Osteocyte (in vitro differentiated cells): Measurements from ENCODE around the gene KCNQ4. TPM values are rescaled to one million over a fixed set of nuclear protein-coding genes. Genes with fewer than 3 reads are reported as not detected.

Experiments used
- DNase-seq: peaks from one replicate; pipeline ENCODE4 v3.0.0; 2021; ENCODE audit warnings: mixed read lengths; ENCODE audit not compliant: unreplicated experiment; ENCODE audit errors: extremely low spot score
- H3K27ac Mint-ChIP-seq: one replicate; pipeline ENCODE4 v1.8.0; 2021; ENCODE audit warnings: mild to moderate bottlenecking, mixed read lengths; ENCODE audit not compliant: unreplicated experiment
- H3K27me3 Mint-ChIP-seq: one replicate; pipeline ENCODE4 v1.8.0; 2021; ENCODE audit warnings: mixed read lengths; ENCODE audit not compliant: unreplicated experiment
- H3K36me3 Mint-ChIP-seq: one replicate; pipeline ENCODE4 v1.8.0; 2021; ENCODE audit warnings: mixed read lengths; ENCODE audit not compliant: unreplicated experiment
- H3K4me1 Mint-ChIP-seq: one replicate; pipeline ENCODE4 v1.8.0; 2021; ENCODE audit warnings: mixed read lengths; ENCODE audit not compliant: unreplicated experiment
- H3K4me3 Mint-ChIP-seq: one replicate; pipeline ENCODE4 v1.8.0; 2021; ENCODE audit warnings: mild to moderate bottlenecking, moderate library complexity, mixed read lengths; ENCODE audit not compliant: unreplicated experiment
- H3K9me3 Mint-ChIP-seq: one replicate; pipeline ENCODE4 v1.8.0; 2021; ENCODE audit warnings: mixed read lengths; ENCODE audit not compliant: unreplicated experiment
- CTCF ChIP-seq: fragments of 200-600 bp; sonication (generic); IDR thresholded peaks from 2 replicates; pipeline ENCODE4 v1.5.0; 2021; ENCODE audit warnings: antibody characterized with exemption, mild to moderate bottlenecking, moderate library complexity
- total RNA-seq: library from RNA; stranded (reverse); gene quantifications from 2 replicates; pipeline ENCODE4 v1.2.1, GENCODE V29; 2021

KCNQ4 gene
- total RNA-seq, 1 donor from 2014 or later: 0.51 TPM

- DNase-seq: no peak
- Mint-ChIP-seq H3K27ac (no peak overlapping the region), H3K4me3 (no peak overlapping the region), H3K36me3 (no peaks in the 10 kb centered on the region), H3K27me3 (no peaks in the 10 kb centered on the region), H3K4me1 (peaks cover 13% of the 10 kb centered on the region), H3K9me3 (no peaks in the 10 kb centered on the region)
- TF ChIP-seq CTCF: peak; percentile 43
Measured at GRCh38 chr1:40855513-40855912, 71.9 kb downstream of the KCNQ4 start.

- Mint-ChIP-seq H3K4me3 (no peak overlapping the region), H3K4me1 (peaks cover 19% of the 10 kb centered on the region), H3K27ac (peak overlapping the region; percentile 11), H3K9me3 (no peaks in the 10 kb centered on the region), H3K27me3 (no peaks in the 10 kb centered on the region), H3K36me3 (no peaks in the 10 kb centered on the region)
- no peak for DNase-seq
- no peak for TF ChIP-seq CTCF
Measured at GRCh38 chr1:40856116-40856515, 72.5 kb downstream of the KCNQ4 start.

- DNase-seq: no peak
- no peak overlapping the region for H3K4me3 Mint-ChIP-seq
- H3K4me1 Mint-ChIP-seq: peaks cover 20% of the 10 kb centered on the region
- no peaks in the 10 kb centered on the region for H3K36me3 Mint-ChIP-seq
- no peak for TF ChIP-seq CTCF
- H3K9me3 Mint-ChIP-seq: no peaks in the 10 kb centered on the region
- H3K27ac Mint-ChIP-seq: no peak overlapping the region
- H3K27me3 Mint-ChIP-seq: no peaks in the 10 kb centered on the region
Measured at GRCh38 chr1:40856656-40857302, 73.2 kb downstream of the KCNQ4 start.

- TF ChIP-seq CTCF: no peak
- Mint-ChIP-seq H3K27me3 (no peaks in the 10 kb centered on the region), H3K27ac (no peak overlapping the region), H3K4me1 (peaks cover 24% of the 10 kb centered on the region), H3K9me3 (no peaks in the 10 kb centered on the region), H3K36me3 (no peaks in the 10 kb centered on the region), H3K4me3 (no peak overlapping the region)
- DNase-seq: no peak
Measured at GRCh38 chr1:40857737-40858136, 74.2 kb downstream of the KCNQ4 start.

GRCh38 chr1:40858856-40859416 is 75.3 kb downstream of the KCNQ4 start:
- no peaks in the 10 kb centered on the region for H3K27me3 Mint-ChIP-seq
- DNase-seq: no peak
- no peak overlapping the region for H3K27ac Mint-ChIP-seq
- peaks cover 29% of the 10 kb centered on the region for H3K4me1 Mint-ChIP-seq
- H3K36me3 Mint-ChIP-seq: no peaks in the 10 kb centered on the region
- H3K9me3 Mint-ChIP-seq: no peaks in the 10 kb centered on the region
- H3K4me3 Mint-ChIP-seq: no peak overlapping the region
- no peak for TF ChIP-seq CTCF
